Choroid plexus epithelial cell (primary cell): ENCODE results near the gene KCNG2.

Experiments
- DNase-seq: peaks from one replicate; pipeline ENCODE4 v3.0.0-alpha.2; 2010; ENCODE audit warnings: low read depth
- H3K4me3 ChIP-seq: 2 replicates; pipeline ENCODE4 v1.5.1; 2011; ENCODE audit warnings: low read depth, mild to moderate bottlenecking, control low read depth, low read length, moderate library complexity
- CTCF ChIP-seq: conservative IDR thresholded peaks from 2 replicates; pipeline ENCODE4 v1.5.1; 2011; ENCODE audit warnings: low read depth, mild to moderate bottlenecking, control low read depth, inconsistent platforms, low read length, moderate library complexity

Gene KCNG2

GRCh38 chr18:79834834-79835233 lies 37.1 kb downstream of the KCNG2 start:
- H3K4me3 ChIP-seq: no peak overlapping the region
- no peak for DNase-seq
- no peak for TF ChIP-seq CTCF

DNA sequence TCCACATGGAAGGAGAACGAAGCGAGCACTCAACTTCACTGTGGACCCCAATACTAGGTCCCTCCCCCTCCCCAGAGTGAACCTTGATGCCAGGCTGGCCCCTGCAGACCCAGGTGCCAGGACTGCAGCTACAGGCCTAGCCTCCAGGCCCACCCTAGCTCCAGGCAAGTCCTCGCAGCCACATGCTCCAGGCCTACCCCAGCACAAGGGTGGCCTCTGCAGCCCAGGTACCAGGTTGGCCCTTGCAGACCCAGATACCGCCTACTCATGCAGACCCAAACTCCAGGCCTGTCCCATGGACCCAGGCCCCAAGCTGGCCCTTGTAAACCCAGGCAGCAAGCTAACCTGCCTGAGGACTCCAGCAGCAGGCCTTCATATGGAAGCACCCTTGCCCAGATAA lies 44.2 kb downstream of the KCNG2 start:
- TF ChIP-seq CTCF: no peak
- no peak for DNase-seq

DNA sequence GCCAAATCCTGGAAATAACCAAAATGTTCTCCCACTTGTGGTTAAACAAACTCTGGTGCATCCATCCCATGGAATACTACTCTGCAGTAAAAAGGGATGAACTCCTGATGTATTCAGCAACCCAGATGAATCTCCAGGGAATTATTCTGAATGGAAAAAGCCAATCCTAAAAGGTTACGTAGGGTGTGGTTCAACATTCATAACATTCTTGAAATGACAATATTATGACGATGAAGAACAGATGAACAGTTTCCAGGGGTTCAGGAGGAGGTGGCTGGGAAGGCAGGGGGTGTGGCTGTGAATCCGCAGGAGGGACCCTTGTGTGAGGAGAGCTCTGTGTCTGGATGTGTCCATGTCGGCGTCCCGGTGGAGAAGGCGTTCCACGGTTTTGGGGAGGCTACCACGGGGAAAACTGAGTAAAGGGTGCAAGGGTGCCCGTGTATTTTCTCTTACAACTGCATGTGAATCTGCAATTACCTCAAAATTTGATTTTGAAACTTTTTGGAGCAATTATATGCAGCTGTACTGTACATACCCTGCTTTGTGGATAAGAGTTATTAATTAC lies 47.3 kb downstream of the KCNG2 start:
- TF ChIP-seq CTCF: no peak
- H3K4me3 ChIP-seq: no peak overlapping the region
- DNase-seq: no peak

More for the DNA sequence above, 44.2 kb downstream of the KCNG2 start:
- no peak overlapping the region for H3K4me3 ChIP-seq

GRCh38 chr18:79846936-79847557 lies 49.3 kb downstream of the KCNG2 start:
- no peak overlapping the region for H3K4me3 ChIP-seq
- DNase-seq: no peak
- TF ChIP-seq CTCF: no peak

GRCh38 chr18:79847606-79848293 lies 50.0 kb downstream of the KCNG2 start:
- TF ChIP-seq CTCF: no peak
- H3K4me3 ChIP-seq: no peak overlapping the region
- no peak for DNase-seq

- peak overlapping the region; percentile 45 for H3K4me3 ChIP-seq
- no peak for TF ChIP-seq CTCF
- no peak for DNase-seq
Observed at GRCh38 chr18:79848294-79848578, 50.5 kb downstream of the KCNG2 start.
